Osteocyte (in vitro differentiated cells): ENCODE measurements around the gene OR4D9. TPM values are rescaled to one million over a fixed set of nuclear protein-coding genes. Genes with fewer than 3 reads are reported as not detected.
"Not testable (repeated sequence)": the region's sequence is repeated elsewhere in the genome, so short reads cannot be mapped to it uniquely, and the experiment has no call there.

Experiments used
- DNase-seq: peaks from one replicate; pipeline ENCODE4 v3.0.0; 2021; ENCODE audit warnings: mixed read lengths; ENCODE audit not compliant: unreplicated experiment; ENCODE audit errors: extremely low spot score
- H3K27ac Mint-ChIP-seq: one replicate; pipeline ENCODE4 v1.8.0; 2021; ENCODE audit warnings: mild to moderate bottlenecking, mixed read lengths; ENCODE audit not compliant: unreplicated experiment
- H3K27me3 Mint-ChIP-seq: one replicate; pipeline ENCODE4 v1.8.0; 2021; ENCODE audit warnings: mixed read lengths; ENCODE audit not compliant: unreplicated experiment
- H3K36me3 Mint-ChIP-seq: one replicate; pipeline ENCODE4 v1.8.0; 2021; ENCODE audit warnings: mixed read lengths; ENCODE audit not compliant: unreplicated experiment
- H3K4me1 Mint-ChIP-seq: one replicate; pipeline ENCODE4 v1.8.0; 2021; ENCODE audit warnings: mixed read lengths; ENCODE audit not compliant: unreplicated experiment
- H3K4me3 Mint-ChIP-seq: one replicate; pipeline ENCODE4 v1.8.0; 2021; ENCODE audit warnings: mild to moderate bottlenecking, moderate library complexity, mixed read lengths; ENCODE audit not compliant: unreplicated experiment
- H3K9me3 Mint-ChIP-seq: one replicate; pipeline ENCODE4 v1.8.0; 2021; ENCODE audit warnings: mixed read lengths; ENCODE audit not compliant: unreplicated experiment
- total RNA-seq: library from RNA; stranded (reverse); gene quantifications from 2 replicates; pipeline ENCODE4 v1.2.1, GENCODE V29; 2021
- TF ChIP-seq, protein P1 (sequence below): fragments of 200-600 bp; sonication (generic); IDR thresholded peaks from 2 replicates; pipeline ENCODE4 v1.5.0; 2021; ENCODE audit warnings: antibody characterized with exemption, mild to moderate bottlenecking, moderate library complexity

Gene OR4D9
- total RNA-seq, 1 donor from 2014 or later, result not detected

DNA sequence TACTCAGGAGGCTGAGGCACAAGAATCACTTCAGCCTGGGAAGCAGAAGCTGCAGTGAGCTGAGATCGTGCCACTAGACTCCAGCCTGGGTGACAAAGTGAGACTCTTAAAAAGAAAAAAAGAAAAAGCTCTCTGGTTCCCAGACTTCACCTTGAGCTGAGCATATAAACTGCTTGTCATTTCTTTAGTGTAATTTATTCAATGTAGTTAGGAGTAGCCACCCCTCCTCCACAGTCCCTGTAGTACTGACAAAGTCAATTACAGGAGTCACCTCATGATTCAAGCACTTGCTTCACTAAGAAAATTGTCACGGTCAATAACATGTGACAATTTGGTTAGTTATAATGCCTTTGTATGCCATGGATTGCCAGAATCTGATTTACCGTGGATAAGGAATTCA lies 31.0 kb upstream of the OR4D9 start:
- Mint-ChIP-seq H3K36me3 (no peaks in the 10 kb centered on the region), H3K4me3 (no peak overlapping the region), H3K27me3 (peaks cover 8% of the 10 kb centered on the region), H3K9me3 (no peaks in the 10 kb centered on the region), H3K27ac (no peak overlapping the region), H3K4me1 (no peaks in the 10 kb centered on the region)
- TF ChIP-seq, protein P1, sequence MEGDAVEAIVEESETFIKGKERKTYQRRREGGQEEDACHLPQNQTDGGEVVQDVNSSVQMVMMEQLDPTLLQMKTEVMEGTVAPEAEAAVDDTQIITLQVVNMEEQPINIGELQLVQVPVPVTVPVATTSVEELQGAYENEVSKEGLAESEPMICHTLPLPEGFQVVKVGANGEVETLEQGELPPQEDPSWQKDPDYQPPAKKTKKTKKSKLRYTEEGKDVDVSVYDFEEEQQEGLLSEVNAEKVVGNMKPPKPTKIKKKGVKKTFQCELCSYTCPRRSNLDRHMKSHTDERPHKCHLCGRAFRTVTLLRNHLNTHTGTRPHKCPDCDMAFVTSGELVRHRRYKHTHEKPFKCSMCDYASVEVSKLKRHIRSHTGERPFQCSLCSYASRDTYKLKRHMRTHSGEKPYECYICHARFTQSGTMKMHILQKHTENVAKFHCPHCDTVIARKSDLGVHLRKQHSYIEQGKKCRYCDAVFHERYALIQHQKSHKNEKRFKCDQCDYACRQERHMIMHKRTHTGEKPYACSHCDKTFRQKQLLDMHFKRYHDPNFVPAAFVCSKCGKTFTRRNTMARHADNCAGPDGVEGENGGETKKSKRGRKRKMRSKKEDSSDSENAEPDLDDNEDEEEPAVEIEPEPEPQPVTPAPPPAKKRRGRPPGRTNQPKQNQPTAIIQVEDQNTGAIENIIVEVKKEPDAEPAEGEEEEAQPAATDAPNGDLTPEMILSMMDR, result no peak
- no peak for DNase-seq

DNA sequence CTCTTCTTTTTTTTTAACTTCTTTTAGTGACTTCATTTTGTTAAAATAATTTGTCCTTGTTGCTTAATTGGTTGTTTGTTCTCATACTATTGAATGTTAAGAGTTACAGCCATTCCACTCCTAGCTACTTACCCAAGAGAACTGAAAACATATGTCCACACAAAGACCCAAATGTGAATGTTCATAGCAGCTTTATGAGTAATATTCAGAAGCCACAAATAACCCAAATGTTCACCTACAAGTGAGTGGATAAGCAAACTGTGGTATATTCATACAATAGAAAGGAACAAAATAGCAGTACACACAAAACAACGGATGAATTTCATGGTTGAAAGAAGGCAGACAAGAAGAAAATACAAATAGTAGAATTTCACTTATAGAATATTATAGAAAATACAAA lies 9.4 kb upstream of the OR4D9 start:
- TF ChIP-seq, protein P1, result no peak
- Mint-ChIP-seq H3K27ac (no peak overlapping the region), H3K27me3 (peaks cover 10% of the 10 kb centered on the region), H3K36me3 (no peaks in the 10 kb centered on the region), H3K4me1 (no peaks in the 10 kb centered on the region), H3K9me3 (no peaks in the 10 kb centered on the region), H3K4me3 (no peak overlapping the region)
- DNase-seq, result no peak

DNA sequence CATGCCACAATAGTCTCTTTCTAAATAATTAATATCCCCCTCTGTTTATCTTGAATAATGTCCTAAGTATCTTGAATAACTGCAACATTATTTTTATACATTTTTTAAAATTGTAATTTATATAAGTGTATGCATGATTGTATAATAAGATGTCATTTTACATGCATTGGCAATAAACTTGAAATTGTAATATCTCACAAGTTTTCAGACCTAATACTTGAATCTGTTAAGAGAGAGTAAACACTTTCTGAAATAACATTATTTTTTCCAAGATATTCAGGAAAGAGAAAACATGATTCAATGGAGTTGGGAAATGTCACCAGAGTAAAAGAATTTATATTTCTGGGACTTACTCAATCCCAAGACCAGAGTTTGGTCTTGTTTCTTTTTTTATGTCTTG lies 8.1 kb upstream of the OR4D9 start, which contains the start of gene OR4D11:
OR4D11 (plus strand) TSS at position 301 of the 400 bp plus-strand sequence; CDS start at position 301, 0 bp downstream.
- no peak for DNase-seq
- no peaks in the 10 kb centered on the region for H3K4me1 Mint-ChIP-seq
- H3K36me3 Mint-ChIP-seq, result no peaks in the 10 kb centered on the region
- TF ChIP-seq, protein P1, result no peak
- no peak within 1 kb of the TSS for H3K4me3 Mint-ChIP-seq
- no peaks in the 10 kb centered on the region for H3K9me3 Mint-ChIP-seq
- H3K27me3 Mint-ChIP-seq, result peaks cover 9% of the 10 kb centered on the region
- H3K27ac Mint-ChIP-seq, result no peak within 1 kb of the TSS

DNA sequence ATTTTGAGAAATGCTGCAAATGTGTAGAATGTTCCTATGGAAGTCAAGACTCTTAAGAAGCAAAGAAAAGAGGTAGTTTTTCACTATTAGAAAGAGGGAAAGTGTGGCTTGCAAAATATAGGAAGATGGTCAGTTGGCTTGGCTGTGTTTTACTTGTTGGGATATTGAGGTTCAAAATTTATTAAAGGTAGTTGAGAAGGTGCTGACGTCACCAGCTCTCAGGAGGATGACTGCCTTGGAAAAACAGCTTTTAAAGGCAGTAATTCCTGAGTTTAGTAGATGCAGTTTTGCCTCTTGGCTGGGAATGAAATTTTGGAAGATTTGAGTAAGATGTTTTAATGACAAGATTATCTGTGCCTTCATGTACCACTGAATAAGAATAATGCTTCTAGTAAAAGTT lies 336 bp downstream of the OR4D9 start:
- no peak for DNase-seq
- no peaks in the 10 kb centered on the region for H3K4me1 Mint-ChIP-seq
- no peaks in the 10 kb centered on the region for H3K9me3 Mint-ChIP-seq
- H3K4me3 Mint-ChIP-seq, result no peak overlapping the region
- H3K27ac Mint-ChIP-seq, result no peak overlapping the region
- peaks cover 9% of the 10 kb centered on the region for H3K27me3 Mint-ChIP-seq
- no peaks in the 10 kb centered on the region for H3K36me3 Mint-ChIP-seq
- TF ChIP-seq, protein P1, result no peak

- H3K4me1 Mint-ChIP-seq, H3K9me3 Mint-ChIP-seq, H3K27ac Mint-ChIP-seq, H3K36me3 Mint-ChIP-seq, DNase-seq, H3K4me3 Mint-ChIP-seq: not testable (repeated sequence)
- peaks cover 28% of the 10 kb centered on the region for H3K27me3 Mint-ChIP-seq
These were observed 8.8 kb downstream of the OR4D9 start for GRCh38 chr11:59520139-59520538.

DNA sequence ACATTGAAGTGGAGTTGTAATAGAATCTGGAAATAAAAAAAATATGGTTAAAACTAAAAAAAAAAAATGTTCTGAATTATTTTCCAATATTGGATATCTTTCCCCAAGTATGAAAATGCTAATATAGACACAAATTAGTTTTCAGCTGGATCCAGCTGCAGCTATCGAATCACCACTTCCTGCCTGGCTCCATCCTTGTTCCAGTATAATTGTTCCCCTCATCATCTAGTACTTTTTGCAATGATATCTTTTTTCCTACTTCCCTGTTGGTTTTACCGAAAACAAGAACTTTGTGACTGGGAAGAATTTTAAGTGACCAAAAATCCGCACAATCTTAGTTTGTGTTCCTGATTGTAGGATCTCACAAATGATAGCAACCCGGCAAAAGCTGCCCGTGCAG lies 9.4 kb downstream of the OR4D9 start:
- Mint-ChIP-seq H3K36me3 (no peaks in the 10 kb centered on the region), H3K4me1 (no peaks in the 10 kb centered on the region), H3K27ac (no peak overlapping the region), H3K9me3 (no peaks in the 10 kb centered on the region), H3K27me3 (peaks cover 31% of the 10 kb centered on the region), H3K4me3 (no peak overlapping the region)
- no peak for DNase-seq
- TF ChIP-seq, protein P1, result no peak
